ENCODE results near the gene LRP2. TPM values are rescaled to one million over a fixed set of nuclear protein-coding genes. Genes with fewer than 3 reads are reported as not detected.

Gene LRP2
- total RNA-seq, 4 donors from 2014 or later, result not detected

DNA sequence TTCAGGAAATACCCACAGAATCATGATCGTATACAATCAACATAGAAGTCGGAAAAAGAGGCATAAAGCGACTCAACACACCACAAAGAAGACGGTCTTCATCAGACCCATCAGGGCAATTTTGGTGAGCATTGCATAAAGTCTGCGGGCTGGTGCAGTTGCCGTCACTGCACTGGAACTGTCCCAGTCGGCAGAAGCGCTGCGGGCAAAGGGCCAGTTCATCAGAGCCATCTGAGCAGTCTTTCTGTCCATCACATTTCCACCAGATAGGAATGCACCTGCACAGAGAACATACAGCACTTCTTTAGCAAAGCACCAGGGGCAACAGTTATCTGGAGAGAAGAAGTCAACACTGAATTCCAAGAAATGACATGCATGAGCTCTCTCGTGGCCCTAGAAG, 187.2 kb downstream of the LRP2 start:
- 85 to 88% methylated on average over 10 of the region's 10 CpGs for WGBS, 2 donors
- Histone ChIP-seq H3K36me3 (no peaks in the 10 kb centered on the region), H3K27ac (no peak overlapping the region), H3K4me1 (no peaks in the 10 kb centered on the region), H3K9me3 (no peaks in the 10 kb centered on the region), H3K27me3 (no peaks in the 10 kb centered on the region), H3K4me3 (no peak overlapping the region)
- no peak for DNase-seq (ENCODE audit: low spot score in 2 of 2)
- TF ChIP-seq, protein P1, sequence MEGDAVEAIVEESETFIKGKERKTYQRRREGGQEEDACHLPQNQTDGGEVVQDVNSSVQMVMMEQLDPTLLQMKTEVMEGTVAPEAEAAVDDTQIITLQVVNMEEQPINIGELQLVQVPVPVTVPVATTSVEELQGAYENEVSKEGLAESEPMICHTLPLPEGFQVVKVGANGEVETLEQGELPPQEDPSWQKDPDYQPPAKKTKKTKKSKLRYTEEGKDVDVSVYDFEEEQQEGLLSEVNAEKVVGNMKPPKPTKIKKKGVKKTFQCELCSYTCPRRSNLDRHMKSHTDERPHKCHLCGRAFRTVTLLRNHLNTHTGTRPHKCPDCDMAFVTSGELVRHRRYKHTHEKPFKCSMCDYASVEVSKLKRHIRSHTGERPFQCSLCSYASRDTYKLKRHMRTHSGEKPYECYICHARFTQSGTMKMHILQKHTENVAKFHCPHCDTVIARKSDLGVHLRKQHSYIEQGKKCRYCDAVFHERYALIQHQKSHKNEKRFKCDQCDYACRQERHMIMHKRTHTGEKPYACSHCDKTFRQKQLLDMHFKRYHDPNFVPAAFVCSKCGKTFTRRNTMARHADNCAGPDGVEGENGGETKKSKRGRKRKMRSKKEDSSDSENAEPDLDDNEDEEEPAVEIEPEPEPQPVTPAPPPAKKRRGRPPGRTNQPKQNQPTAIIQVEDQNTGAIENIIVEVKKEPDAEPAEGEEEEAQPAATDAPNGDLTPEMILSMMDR (IDR thresholded peaks at IDR 0.05), result no peak
- TF ChIP-seq EP300 (IDR thresholded peaks at IDR 0.05) (no peak), POLR2A (IDR thresholded peaks at IDR 0.05) (no peak)

DNA sequence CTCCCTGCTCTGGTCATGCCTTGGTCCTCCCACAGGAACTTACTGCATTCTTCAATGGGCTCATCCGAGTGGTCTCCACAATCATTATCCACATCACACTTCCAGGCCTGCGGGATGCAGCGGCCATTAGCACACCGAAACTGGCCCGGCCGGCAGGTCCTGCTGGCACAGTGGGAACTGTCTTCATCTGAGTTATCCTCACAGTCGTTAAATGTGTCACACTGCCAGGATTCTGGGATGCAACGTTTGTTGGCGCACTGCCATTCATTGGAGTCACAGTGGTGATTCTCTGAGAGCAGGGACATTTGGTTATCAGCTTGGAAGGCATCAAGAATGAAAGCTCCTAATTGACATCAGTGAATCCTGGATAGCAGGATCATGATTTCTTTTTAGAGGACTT, 188.5 kb downstream of the LRP2 start:
- Histone ChIP-seq H3K36me3 (no peaks in the 10 kb centered on the region), H3K27ac (no peak overlapping the region), H3K27me3 (no peaks in the 10 kb centered on the region), H3K4me3 (no peak overlapping the region), H3K4me1 (no peaks in the 10 kb centered on the region), H3K9me3 (no peaks in the 10 kb centered on the region)
- no peak for DNase-seq (ENCODE audit: low spot score in 2 of 2)
- 77 to 81% methylated on average over 9 of the region's 9 CpGs for WGBS, 2 donors
- TF ChIP-seq POLR2A (IDR thresholded peaks at IDR 0.05) (no peak), EP300 (IDR thresholded peaks at IDR 0.05) (no peak)
- TF ChIP-seq, protein P1 (IDR thresholded peaks at IDR 0.05), result no peak

DNA sequence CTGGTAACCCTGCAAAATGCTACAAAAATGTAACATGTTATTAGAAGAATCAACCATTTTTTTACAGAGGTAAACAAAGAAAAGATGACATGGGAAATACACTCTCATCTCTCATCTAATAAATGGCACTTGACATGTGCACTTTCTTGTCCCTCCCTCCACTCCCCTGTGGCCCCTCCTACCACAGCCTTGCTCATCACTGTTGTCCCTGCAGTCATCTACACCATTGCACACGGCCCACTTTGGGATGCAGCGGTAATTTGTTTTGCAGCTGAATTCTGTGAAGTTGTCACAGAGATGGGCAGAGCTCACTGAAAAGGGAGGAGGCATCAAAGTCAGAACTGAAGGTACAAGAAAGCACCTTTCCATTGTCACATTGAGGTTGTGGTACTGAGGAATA, 189.4 kb downstream of the LRP2 start:
- Histone ChIP-seq H3K27ac (no peak overlapping the region), H3K4me1 (no peaks in the 10 kb centered on the region), H3K27me3 (no peaks in the 10 kb centered on the region), H3K36me3 (no peaks in the 10 kb centered on the region), H3K9me3 (no peaks in the 10 kb centered on the region), H3K4me3 (no peak overlapping the region)
- no peak for DNase-seq (ENCODE audit: low spot score in 2 of 2)
- 70 to 78% methylated on average over 2 of the region's 2 CpGs for WGBS, 2 donors
- TF ChIP-seq, protein P1 (IDR thresholded peaks at IDR 0.05), result no peak
- TF ChIP-seq EP300 (IDR thresholded peaks at IDR 0.05) (no peak), POLR2A (IDR thresholded peaks at IDR 0.05) (no peak)

DNA sequence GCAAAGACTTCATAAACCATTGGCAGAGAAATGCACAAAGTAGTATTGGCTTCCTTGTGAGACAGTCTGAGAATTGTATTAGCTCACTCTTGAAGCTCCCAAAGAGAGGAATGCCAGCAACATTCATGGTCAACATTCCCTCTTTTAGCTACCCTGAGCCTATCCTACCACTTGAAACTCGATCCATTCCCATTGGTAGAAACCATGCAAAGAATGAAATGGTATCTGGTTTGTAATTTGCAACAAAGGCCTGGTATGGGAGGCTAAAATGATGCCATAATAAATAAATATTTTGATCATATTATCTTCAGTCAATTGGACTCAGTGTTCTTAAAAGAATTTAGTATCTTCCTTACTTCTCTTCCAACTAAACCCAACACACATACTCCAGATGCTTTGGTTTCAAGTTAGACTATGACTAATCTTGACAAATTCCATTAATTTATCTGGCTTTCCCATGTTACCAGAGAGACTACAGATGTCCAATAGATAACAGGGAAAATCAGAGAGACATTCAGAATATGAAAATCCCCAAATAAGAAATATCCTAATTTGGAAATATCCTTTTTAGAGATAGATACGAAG, 190.1 kb downstream of the LRP2 start:
- 72% methylated on average over 2 of the region's 2 CpGs for WGBS, 2 donors
- Histone ChIP-seq H3K27ac (no peak overlapping the region), H3K4me1 (no peaks in the 10 kb centered on the region), H3K4me3 (no peak overlapping the region), H3K36me3 (no peaks in the 10 kb centered on the region), H3K27me3 (no peaks in the 10 kb centered on the region), H3K9me3 (no peaks in the 10 kb centered on the region)
- TF ChIP-seq, protein P1 (IDR thresholded peaks at IDR 0.05), result no peak
- TF ChIP-seq EP300 (IDR thresholded peaks at IDR 0.05) (no peak), POLR2A (IDR thresholded peaks at IDR 0.05) (no peak)
- DNase-seq (ENCODE audit: low spot score in 2 of 2), result no peak

DNA sequence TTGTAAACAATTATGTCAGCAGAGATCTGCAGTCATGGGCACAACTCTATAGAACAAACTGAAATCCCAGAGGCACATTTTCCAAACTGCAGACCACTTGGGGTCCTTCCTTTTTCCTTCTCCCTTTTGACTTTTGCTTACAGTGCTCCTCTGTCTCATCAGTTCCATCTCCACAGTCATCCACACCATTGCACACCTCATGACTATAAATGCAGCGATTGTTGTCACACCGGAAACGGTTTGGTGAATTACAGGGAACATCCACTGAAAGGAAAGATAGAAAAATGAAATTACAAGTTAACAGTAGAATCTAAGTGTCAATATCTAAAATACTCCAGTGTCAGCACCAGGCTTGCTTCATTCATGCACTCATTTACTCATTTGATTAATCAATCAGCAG, 196.5 kb downstream of the LRP2 start:
- 90 to 92% methylated on average over 3 of the region's 3 CpGs for WGBS, 2 donors
- no peak for TF ChIP-seq POLR2A (IDR thresholded peaks at IDR 0.05)
- TF ChIP-seq, protein P1 (IDR thresholded peaks at IDR 0.05), result no peak
- no peak for TF ChIP-seq EP300 (IDR thresholded peaks at IDR 0.05)
- Histone ChIP-seq H3K9me3 (no peaks in the 10 kb centered on the region), H3K36me3 (no peaks in the 10 kb centered on the region), H3K4me3 (no peak overlapping the region), H3K4me1 (no peaks in the 10 kb centered on the region), H3K27me3 (no peaks in the 10 kb centered on the region), H3K27ac (no peak overlapping the region)
- DNase-seq (ENCODE audit: low spot score in 2 of 2), result no peak
